Measurements from ENCODE around the gene TRIOBP.
A peak's percentile ranks its signal among the peaks of the same experiment; 100 is the strongest.
"Not testable (repeated sequence)": the region's sequence is repeated elsewhere in the genome, so short reads cannot be mapped to it uniquely, and the experiment has no call there.

The TRIOBP gene

GRCh38 chr22:37686002-37686982 is 10.6 kb upstream of the TRIOBP start, which contains the start of gene NOL12:
Gene NOL12 (plus strand): TSS chr22:37686343. CDS start chr22:37686393, 50 bp downstream.
- no peak for TF ChIP-seq JUND (IDR thresholded peaks at IDR 0.05; ENCODE audit: low read depth)
- in situ Hi-C loops (cut with HindIII; ENCODE audit: low pct_unique_long_range_greater_than_20kb, low sequenced_read_pairs): no loop called here
- DNase-seq (ENCODE audit: low read depth in 1 of 2, low spot score in 1 of 2): peak; percentile 40 to 90

- in situ Hi-C loops (cut with HindIII; ENCODE audit: low pct_unique_long_range_greater_than_20kb, low sequenced_read_pairs): no loop called here
- no peak for DNase-seq (ENCODE audit: low read depth in 1 of 2, low spot score in 1 of 2)
- TF ChIP-seq JUND (IDR thresholded peaks at IDR 0.05; ENCODE audit: low read depth): no peak
These were observed 6.4 kb upstream of the TRIOBP start for GRCh38 chr22:37690407-37690806.

GRCh38 chr22:37690901-37691504 is 5.8 kb upstream of the TRIOBP start:
- DNase-seq (ENCODE audit: low read depth in 1 of 2, low spot score in 1 of 2): no peak
- in situ Hi-C loops (cut with HindIII; ENCODE audit: low pct_unique_long_range_greater_than_20kb, low sequenced_read_pairs): no loop called here
- TF ChIP-seq JUND (IDR thresholded peaks at IDR 0.05; ENCODE audit: low read depth): no peak

- TF ChIP-seq JUND (IDR thresholded peaks at IDR 0.05; ENCODE audit: low read depth): no peak
- in situ Hi-C loops (cut with HindIII; ENCODE audit: low pct_unique_long_range_greater_than_20kb, low sequenced_read_pairs): no loop called here
- DNase-seq (ENCODE audit: low read depth in 1 of 2, low spot score in 1 of 2): no peak
These were observed 4.1 kb upstream of the TRIOBP start for GRCh38 chr22:37692627-37693285.

- DNase-seq (ENCODE audit: low read depth in 1 of 2, low spot score in 1 of 2); in situ Hi-C loops (cut with HindIII; ENCODE audit: low pct_unique_long_range_greater_than_20kb, low sequenced_read_pairs): not testable (repeated sequence)
These were observed 2.7 kb upstream of the TRIOBP start for GRCh38 chr22:37694131-37694530.

GRCh38 chr22:37696260-37696656 is 590 bp upstream of the TRIOBP start:
- in situ Hi-C loops (cut with HindIII; ENCODE audit: low pct_unique_long_range_greater_than_20kb, low sequenced_read_pairs); DNase-seq (ENCODE audit: low read depth in 1 of 2, low spot score in 1 of 2): not testable (repeated sequence)

GRCh38 chr22:37697538-37697835 is 639 bp downstream of the TRIOBP start:
- in situ Hi-C loops (cut with HindIII; ENCODE audit: low pct_unique_long_range_greater_than_20kb, low sequenced_read_pairs): no loop called here
- no peak for DNase-seq (ENCODE audit: low read depth in 1 of 2, low spot score in 1 of 2)
- TF ChIP-seq JUND (IDR thresholded peaks at IDR 0.05; ENCODE audit: low read depth): no peak

- no peak for DNase-seq (ENCODE audit: low read depth in 1 of 2, low spot score in 1 of 2)
- in situ Hi-C loops (cut with HindIII; ENCODE audit: low pct_unique_long_range_greater_than_20kb, low sequenced_read_pairs): no loop called here
- TF ChIP-seq JUND (IDR thresholded peaks at IDR 0.05; ENCODE audit: low read depth): no peak
These were observed 4.4 kb downstream of the TRIOBP start for GRCh38 chr22:37701141-37701786.

GRCh38 chr22:37703906-37704305 is 7.1 kb downstream of the TRIOBP start:
- in situ Hi-C loops (cut with HindIII; ENCODE audit: low pct_unique_long_range_greater_than_20kb, low sequenced_read_pairs): no loop called here
- no peak for TF ChIP-seq JUND (IDR thresholded peaks at IDR 0.05; ENCODE audit: low read depth)

GRCh38 chr22:37704645-37705044 is 7.8 kb downstream of the TRIOBP start:
- DNase-seq (ENCODE audit: low read depth in 1 of 2, low spot score in 1 of 2): no peak
- TF ChIP-seq JUND (IDR thresholded peaks at IDR 0.05; ENCODE audit: low read depth): no peak
- in situ Hi-C loops (cut with HindIII; ENCODE audit: low pct_unique_long_range_greater_than_20kb, low sequenced_read_pairs): no loop called here

More at GRCh38 chr22:37703906-37704305, 7.1 kb downstream of the TRIOBP start:
- no peak for DNase-seq (ENCODE audit: low read depth in 1 of 2, low spot score in 1 of 2)

GRCh38 chr22:37705205-37705604 is 8.4 kb downstream of the TRIOBP start:
- no peak for TF ChIP-seq JUND (IDR thresholded peaks at IDR 0.05; ENCODE audit: low read depth)
- in situ Hi-C loops (cut with HindIII; ENCODE audit: low pct_unique_long_range_greater_than_20kb, low sequenced_read_pairs): no loop called here
- DNase-seq (ENCODE audit: low read depth in 1 of 2, low spot score in 1 of 2): no peak

- no peak for DNase-seq (ENCODE audit: low read depth in 1 of 2, low spot score in 1 of 2)
- in situ Hi-C loops (cut with HindIII; ENCODE audit: low pct_unique_long_range_greater_than_20kb, low sequenced_read_pairs): no loop called here
- no peak for TF ChIP-seq JUND (IDR thresholded peaks at IDR 0.05; ENCODE audit: low read depth)
These were observed 12.0 kb downstream of the TRIOBP start for GRCh38 chr22:37708580-37709444.
